Measurements from ENCODE around the gene RTP2. TPM values are rescaled to one million over a fixed set of nuclear protein-coding genes. Genes with fewer than 3 reads are reported as not detected.

The RTP2 gene
- total RNA-seq, 1 donor from 2014 or later: not detected

DNA sequence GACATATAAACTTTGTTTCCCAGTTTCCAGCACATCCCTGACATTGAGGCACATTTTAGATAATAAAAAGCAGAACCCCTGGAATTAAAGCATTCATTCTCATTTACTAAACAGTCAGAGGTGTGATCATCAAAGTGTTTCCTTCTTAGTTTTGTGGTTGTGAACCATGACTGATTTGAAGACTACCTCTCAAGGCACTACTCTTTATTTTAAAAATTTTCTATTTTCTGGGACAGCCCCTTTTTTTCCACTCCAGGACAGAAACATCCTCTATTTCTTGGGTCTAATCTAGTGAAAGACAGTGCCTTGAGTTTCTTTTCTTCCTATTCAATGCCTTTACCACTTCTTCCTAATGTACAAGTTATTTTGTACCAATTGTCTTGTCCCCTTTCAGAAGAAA, 37.3 kb downstream of the RTP2 start:
- TF ChIP-seq, protein P1, sequence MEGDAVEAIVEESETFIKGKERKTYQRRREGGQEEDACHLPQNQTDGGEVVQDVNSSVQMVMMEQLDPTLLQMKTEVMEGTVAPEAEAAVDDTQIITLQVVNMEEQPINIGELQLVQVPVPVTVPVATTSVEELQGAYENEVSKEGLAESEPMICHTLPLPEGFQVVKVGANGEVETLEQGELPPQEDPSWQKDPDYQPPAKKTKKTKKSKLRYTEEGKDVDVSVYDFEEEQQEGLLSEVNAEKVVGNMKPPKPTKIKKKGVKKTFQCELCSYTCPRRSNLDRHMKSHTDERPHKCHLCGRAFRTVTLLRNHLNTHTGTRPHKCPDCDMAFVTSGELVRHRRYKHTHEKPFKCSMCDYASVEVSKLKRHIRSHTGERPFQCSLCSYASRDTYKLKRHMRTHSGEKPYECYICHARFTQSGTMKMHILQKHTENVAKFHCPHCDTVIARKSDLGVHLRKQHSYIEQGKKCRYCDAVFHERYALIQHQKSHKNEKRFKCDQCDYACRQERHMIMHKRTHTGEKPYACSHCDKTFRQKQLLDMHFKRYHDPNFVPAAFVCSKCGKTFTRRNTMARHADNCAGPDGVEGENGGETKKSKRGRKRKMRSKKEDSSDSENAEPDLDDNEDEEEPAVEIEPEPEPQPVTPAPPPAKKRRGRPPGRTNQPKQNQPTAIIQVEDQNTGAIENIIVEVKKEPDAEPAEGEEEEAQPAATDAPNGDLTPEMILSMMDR (IDR thresholded peaks at IDR 0.05; ENCODE audit: partially characterized antibody, unreplicated experiment): no peak
- H3K9me3 Mint-ChIP-seq (ENCODE audit: unreplicated experiment): peaks cover 5% of the 10 kb centered on the region
- no peaks in the 10 kb centered on the region for H3K36me3 Mint-ChIP-seq (ENCODE audit: unreplicated experiment)
- DNase-seq: no peak
- H3K4me3 Mint-ChIP-seq (ENCODE audit: unreplicated experiment): no peak overlapping the region
- peaks cover 4% of the 10 kb centered on the region for H3K27me3 Mint-ChIP-seq (ENCODE audit: unreplicated experiment)
- no peaks in the 10 kb centered on the region for H3K4me1 Mint-ChIP-seq (ENCODE audit: low read depth, unreplicated experiment)
- H3K27ac Mint-ChIP-seq (ENCODE audit: unreplicated experiment): no peak overlapping the region

DNA sequence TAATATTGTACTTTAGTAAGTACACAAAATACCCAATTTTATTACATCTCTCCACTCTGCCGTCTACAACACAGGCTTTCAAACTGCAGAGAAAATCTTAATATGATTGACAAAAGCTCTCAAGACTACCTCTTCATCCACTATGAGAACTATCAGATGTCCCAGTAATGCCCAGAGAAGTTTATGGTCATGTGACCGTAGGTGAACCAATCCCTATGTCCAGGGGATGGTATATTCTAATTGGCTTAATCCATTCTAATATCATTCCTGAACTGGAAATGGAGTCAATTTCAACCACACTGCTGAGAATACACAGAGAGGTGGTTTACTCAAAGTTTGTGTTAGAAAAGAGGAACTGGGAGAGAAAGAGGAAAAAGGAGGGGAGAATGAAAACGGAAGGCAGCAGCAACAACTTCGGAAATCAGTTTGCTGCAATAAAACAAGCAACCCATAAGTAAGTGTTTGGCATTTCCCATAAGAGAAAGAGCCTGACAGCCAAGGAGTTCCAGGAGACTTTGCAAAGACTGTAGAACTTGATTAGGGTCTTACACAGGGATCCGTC, 39.4 kb downstream of the RTP2 start:
- H3K27me3 Mint-ChIP-seq (ENCODE audit: unreplicated experiment): no peaks in the 10 kb centered on the region

DNA sequence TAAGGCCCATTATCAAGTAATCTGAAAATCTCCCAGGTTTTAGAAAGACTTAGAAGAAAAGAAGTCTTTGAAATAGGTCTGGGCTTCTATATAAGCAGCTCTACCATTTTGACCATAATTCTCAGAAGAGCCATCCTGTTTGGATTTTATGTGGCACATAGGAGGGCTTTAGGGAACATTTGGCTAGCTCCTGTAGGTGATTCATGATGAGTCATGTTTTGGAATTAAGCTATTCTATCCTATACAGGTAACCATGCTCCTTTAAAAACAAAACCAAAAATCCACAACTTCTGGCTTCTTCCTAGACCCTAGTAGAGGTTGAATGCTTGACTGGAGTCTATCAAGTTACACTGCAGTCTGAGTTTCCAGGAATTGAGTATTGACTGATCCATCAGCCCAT, 41.1 kb downstream of the RTP2 start:
- H3K27ac Mint-ChIP-seq (ENCODE audit: unreplicated experiment): no peak overlapping the region
- no peaks in the 10 kb centered on the region for H3K4me1 Mint-ChIP-seq (ENCODE audit: low read depth, unreplicated experiment)
- TF ChIP-seq, protein P1 (IDR thresholded peaks at IDR 0.05; ENCODE audit: partially characterized antibody, unreplicated experiment): no peak
- DNase-seq: no peak
- H3K36me3 Mint-ChIP-seq (ENCODE audit: unreplicated experiment): no peaks in the 10 kb centered on the region
- peaks cover 2% of the 10 kb centered on the region for H3K9me3 Mint-ChIP-seq (ENCODE audit: unreplicated experiment)
- H3K4me3 Mint-ChIP-seq (ENCODE audit: unreplicated experiment): no peak overlapping the region
- no peaks in the 10 kb centered on the region for H3K27me3 Mint-ChIP-seq (ENCODE audit: unreplicated experiment)

More for the DNA sequence above, 39.4 kb downstream of the RTP2 start:
- H3K4me3 Mint-ChIP-seq (ENCODE audit: unreplicated experiment): no peak overlapping the region
- no peak for DNase-seq
- no peak overlapping the region for H3K27ac Mint-ChIP-seq (ENCODE audit: unreplicated experiment)
- H3K4me1 Mint-ChIP-seq (ENCODE audit: low read depth, unreplicated experiment): no peaks in the 10 kb centered on the region
- H3K9me3 Mint-ChIP-seq (ENCODE audit: unreplicated experiment): peaks cover 3% of the 10 kb centered on the region
- no peaks in the 10 kb centered on the region for H3K36me3 Mint-ChIP-seq (ENCODE audit: unreplicated experiment)
- TF ChIP-seq, protein P1 (IDR thresholded peaks at IDR 0.05; ENCODE audit: partially characterized antibody, unreplicated experiment): no peak

DNA sequence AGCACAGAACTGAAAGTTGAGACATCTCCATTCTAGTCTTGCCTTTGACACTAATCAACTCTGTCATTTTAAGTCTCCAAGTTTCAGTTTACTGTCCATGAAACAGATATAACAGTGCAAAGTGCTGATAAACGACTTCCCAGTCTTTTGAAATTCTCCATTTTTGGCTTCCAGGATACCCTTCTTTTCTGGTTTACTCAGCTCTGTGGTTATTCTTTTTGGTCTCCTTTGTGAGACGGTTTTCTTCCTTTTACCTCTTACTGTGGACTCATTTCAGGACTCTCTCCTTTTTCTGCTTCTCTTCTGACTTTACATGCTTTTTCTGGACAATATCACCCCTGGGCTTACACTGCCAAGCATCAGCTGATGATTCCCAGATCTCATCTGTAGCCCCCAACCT, 51.1 kb downstream of the RTP2 start:
- H3K9me3 Mint-ChIP-seq (ENCODE audit: unreplicated experiment): peaks cover 6% of the 10 kb centered on the region
- no peak overlapping the region for H3K27ac Mint-ChIP-seq (ENCODE audit: unreplicated experiment)
- H3K4me3 Mint-ChIP-seq (ENCODE audit: unreplicated experiment): no peak overlapping the region
- H3K27me3 Mint-ChIP-seq (ENCODE audit: unreplicated experiment): peaks cover 1% of the 10 kb centered on the region
- H3K4me1 Mint-ChIP-seq (ENCODE audit: low read depth, unreplicated experiment): no peaks in the 10 kb centered on the region
- DNase-seq: no peak
- peaks cover 5% of the 10 kb centered on the region for H3K36me3 Mint-ChIP-seq (ENCODE audit: unreplicated experiment)
- TF ChIP-seq, protein P1 (IDR thresholded peaks at IDR 0.05; ENCODE audit: partially characterized antibody, unreplicated experiment): no peak

Other genes with a start within 250 kb of the RTP2 start
- gene SST, start 32.2 kb downstream of the RTP2 start, total RNA-seq (ENCODE audit: unreplicated experiment): 1,741 TPM
- gene BCL6, start 42.9 kb upstream of the RTP2 start, total RNA-seq (ENCODE audit: unreplicated experiment): 2.5 TPM